Prostate gland (tissue), 1 donor: ENCODE measurements around the gene LPP.

Experiments
- POLR2A ChIP-seq: fragments of 450-650 bp; IDR thresholded peaks from one replicate; pipeline ENCODE4 v1.6.1; 2016; ENCODE audit warnings: antibody characterized with exemption, mild to moderate bottlenecking
- POLR2AphosphoS5 ChIP-seq: sonication (generic); formaldehyde crosslinking; IDR thresholded peaks from one replicate; pipeline ENCODE4 v1.6.1; 2017; ENCODE audit warnings: antibody characterized with exemption

- TF ChIP-seq POLR2AphosphoS5: no peak
- no peak for TF ChIP-seq POLR2A
Observed at GRCh38 chr3:188157407-188157806, 3.5 kb downstream of the LPP start.
